Activated CD8-positive, alpha-beta T cell treated with anti-CD3 and anti-CD28 coated beads for 36 hours (primary cell): ENCODE data around the gene SSR4. TPM values are rescaled to one million over a fixed set of nuclear protein-coding genes. Genes with fewer than 3 reads are reported as not detected.

Experiments used
- ATAC-seq: fragments of 200-7000 bp; cut with Tn5 transposase; one replicate; pipeline ENCODE4 v1.10.0; 2021; ENCODE audit warnings: mild to moderate bottlenecking, moderate library complexity
- CTCF ChIA-PET: fragments of 350-600 bp; sonication (Branson Sonifier 250); formaldehyde crosslinking; loops from one replicate; lab custom pipeline; 2021; ENCODE audit warnings: antibody characterized with exemption; lab: Charles Lee
- POLR2A ChIA-PET: fragments of 350-600 bp; sonication (Branson Sonifier 250); formaldehyde crosslinking; loops from one replicate; lab custom pipeline; 2021; ENCODE audit warnings: antibody characterized with exemption; lab: Charles Lee
- DNase-seq: peaks from one replicate; pipeline ENCODE4 v3.0.0-alpha.2; 2020
- H3K27ac Mint-ChIP-seq: one replicate; pipeline ENCODE4 v1.8.0; 2021; ENCODE audit warnings: mild to moderate bottlenecking, mixed read lengths
- H3K27me3 Mint-ChIP-seq: one replicate; pipeline ENCODE4 v1.8.0; 2021; ENCODE audit warnings: mixed read lengths
- H3K36me3 Mint-ChIP-seq: one replicate; pipeline ENCODE4 v1.8.0; 2021; ENCODE audit warnings: low read depth, mixed read lengths
- H3K4me1 Mint-ChIP-seq: one replicate; pipeline ENCODE4 v1.8.0; 2021; ENCODE audit warnings: low read depth, mixed read lengths
- H3K4me3 Mint-ChIP-seq: one replicate; pipeline ENCODE4 v1.8.0; 2021; ENCODE audit warnings: mild to moderate bottlenecking, moderate library complexity, mixed read lengths
- H3K9me3 Mint-ChIP-seq: one replicate; pipeline ENCODE4 v1.8.0; 2021; ENCODE audit warnings: mixed read lengths
- CTCF ChIP-seq: fragments of 200-600 bp; IDR thresholded peaks from one replicate; pipeline ENCODE4 v1.8.0; 2022; ENCODE audit warnings: antibody characterized with exemption, mild to moderate bottlenecking
- intact Hi-C: fragments of 100-400 bp; cut with micrococcal nuclease; formaldehyde crosslinking; loops from one replicate; pipeline ENCODE4 v1.10.0; 2022
- total RNA-seq, 2 experiments: library from RNA; stranded (reverse); gene quantifications; one replicate each; pipeline ENCODE4 v1.2.3, GENCODE V29; 2021

Gene SSR4
- total RNA-seq, 2 experiments from 2014 or later: 152 to 153 TPM

GRCh38 chrX:153819384-153820040 lies 25.0 kb downstream of the SSR4 start:
- POLR2A ChIA-PET: interaction anchor here (1.4 kb wide), 1 partner anchor 8 kb away, joined by 3 read pairs; no protein-coding TSS in a partner anchor
- H3K27me3 Mint-ChIP-seq: peaks cover 4% of the 10 kb centered on the region
- no peak for ATAC-seq
- CTCF ChIA-PET: no interaction called here
- H3K4me3 Mint-ChIP-seq: peak overlapping the region; percentile 47
- no peaks in the 10 kb centered on the region for H3K9me3 Mint-ChIP-seq
- TF ChIP-seq CTCF: no peak
- peaks cover 36% of the 10 kb centered on the region for H3K4me1 Mint-ChIP-seq
- H3K27ac Mint-ChIP-seq: no peak overlapping the region
- no peaks in the 10 kb centered on the region for H3K36me3 Mint-ChIP-seq
- intact Hi-C loops: no loop called here
- DNase-seq: no peak

GRCh38 chrX:153820601-153821000 lies 26.1 kb downstream of the SSR4 start:
- peaks cover 32% of the 10 kb centered on the region for H3K4me1 Mint-ChIP-seq
- peaks cover 4% of the 10 kb centered on the region for H3K27me3 Mint-ChIP-seq
- H3K9me3 Mint-ChIP-seq: no peaks in the 10 kb centered on the region
- no peak overlapping the region for H3K4me3 Mint-ChIP-seq
- intact Hi-C loops: no loop called here
- DNase-seq (no peak), ATAC-seq (no peak)
- POLR2A ChIA-PET: no interaction called here
- TF ChIP-seq CTCF: no peak
- CTCF ChIA-PET: no interaction called here
- H3K36me3 Mint-ChIP-seq: no peaks in the 10 kb centered on the region
- H3K27ac Mint-ChIP-seq: no peak overlapping the region

GRCh38 chrX:153821066-153821465 lies 26.6 kb downstream of the SSR4 start:
- no peak overlapping the region for H3K27ac Mint-ChIP-seq
- intact Hi-C loops: no loop called here
- no peak for DNase-seq
- no peaks in the 10 kb centered on the region for H3K36me3 Mint-ChIP-seq
- ChIA-PET CTCF (no interaction called here), POLR2A (no interaction called here)
- H3K27me3 Mint-ChIP-seq: peaks cover 4% of the 10 kb centered on the region
- no peak for TF ChIP-seq CTCF
- ATAC-seq: no peak
- no peaks in the 10 kb centered on the region for H3K9me3 Mint-ChIP-seq
- H3K4me1 Mint-ChIP-seq: peaks cover 32% of the 10 kb centered on the region
- H3K4me3 Mint-ChIP-seq: no peak overlapping the region

- DNase-seq: no peak
- no peak for ATAC-seq
- peaks cover 3% of the 10 kb centered on the region for H3K27me3 Mint-ChIP-seq
- TF ChIP-seq CTCF: no peak
- H3K9me3 Mint-ChIP-seq: no peaks in the 10 kb centered on the region
- H3K36me3 Mint-ChIP-seq: no peaks in the 10 kb centered on the region
- ChIA-PET POLR2A (no interaction called here), CTCF (no interaction called here)
- peaks cover 29% of the 10 kb centered on the region for H3K4me1 Mint-ChIP-seq
- no peak overlapping the region for H3K4me3 Mint-ChIP-seq
- H3K27ac Mint-ChIP-seq: no peak overlapping the region
- intact Hi-C loops: no loop called here
Observed at GRCh38 chrX:153824348-153824747, 29.9 kb downstream of the SSR4 start.

- DNase-seq (no peak), ATAC-seq (no peak)
- no peak overlapping the region for H3K27ac Mint-ChIP-seq
- TF ChIP-seq CTCF: no peak
- intact Hi-C loops: no loop called here
- no peaks in the 10 kb centered on the region for H3K9me3 Mint-ChIP-seq
- CTCF ChIA-PET: no interaction called here
- no peaks in the 10 kb centered on the region for H3K36me3 Mint-ChIP-seq
- H3K4me3 Mint-ChIP-seq: no peak overlapping the region
- peaks cover 25% of the 10 kb centered on the region for H3K4me1 Mint-ChIP-seq
- peaks cover 3% of the 10 kb centered on the region for H3K27me3 Mint-ChIP-seq
- POLR2A ChIA-PET: no interaction called here
Observed at GRCh38 chrX:153825042-153825441, 30.6 kb downstream of the SSR4 start.
